SK-N-SH (cell line): ENCODE measurements around the gene LDLRAD1. TPM values are rescaled to one million over a fixed set of nuclear protein-coding genes. Genes with fewer than 3 reads are reported as not detected.

ENCODE experiments used
- CTCF ChIA-PET: fragments of 300-600, 350-600 bp; formaldehyde crosslinking; extraction: SDS; loops from one replicate; lab custom pipeline; 2021; lab: Yijun Ruan, JAX
- POLR2A ChIA-PET: fragments of 350-600 bp; sonication (Branson Sonifier 250); formaldehyde crosslinking; extraction: SDS; loops from one replicate; lab custom pipeline; 2020; ENCODE audit warnings: antibody characterized with exemption, inconsistent platforms; lab: Yijun Ruan, JAX
- DNase-seq: peaks from one replicate; pipeline ENCODE4 v3.0.0; 2012
- H2AFZ ChIP-seq: fragments of 200-600 bp; sonication (generic); 2 replicates; pipeline ENCODE4 v1.8.1; 2016; ENCODE audit warnings: antibody characterized with exemption, mild to moderate bottlenecking, low read depth
- H3F3A ChIP-seq: fragments of 200-600 bp; sonication (generic); replicated peaks from 2 replicates; pipeline ENCODE3; 2016; ENCODE audit warnings: antibody characterized with exemption, mild to moderate bottlenecking; ENCODE audit not compliant: insufficient read depth
- H3K27ac ChIP-seq, 2 experiments: fragments of 200-500 bp in 1 of 2; fragments of 200-600 bp in 1 of 2; sonication (Bioruptor generic) in 1 of 2; sonication (generic), shearing (Covaris generic) in 1 of 2; 2 replicates each; pipeline versions ENCODE4 v1.5.1 to v1.6.1; 2014 to 2016; ENCODE audit warnings: low read depth in 2 of 2, inconsistent platforms in 1 of 2, low read length in 1 of 2, mild to moderate bottlenecking in 1 of 2, mixed read lengths in 1 of 2
- H3K27me3 ChIP-seq: fragments of 200-600 bp; sonication (generic), shearing (Covaris generic); 2 replicates; pipeline ENCODE4 v1.6.1; 2016; ENCODE audit warnings: mixed run types; ENCODE audit not compliant: insufficient read depth
- H3K36me3 ChIP-seq, 2 experiments: fragments of 200-500 bp in 1 of 2; fragments of 200-600 bp in 1 of 2; sonication (Bioruptor generic) in 1 of 2; sonication (generic) in 1 of 2; replicated peaks in 1 of 2; 2 replicates each; pipeline versions ENCODE3 to v1.5.1; 2014 to 2016; ENCODE audit warnings: low read length in 1 of 2, mild to moderate bottlenecking in 1 of 2; ENCODE audit not compliant: insufficient read depth in 2 of 2, control insufficient read depth in 1 of 2
- H3K4me1 ChIP-seq, 2 experiments: fragments of 200-500 bp in 1 of 2; fragments of 200-600 bp in 1 of 2; sonication (Bioruptor generic) in 1 of 2; sonication (generic), shearing (Covaris generic) in 1 of 2; 2 replicates each; pipeline versions ENCODE4 v1.5.1 to v1.6.1; 2014 to 2016; ENCODE audit warnings: low read depth in 1 of 2, low read length in 1 of 2, mixed run types in 1 of 2; ENCODE audit not compliant: insufficient read depth in 2 of 2, control insufficient read depth in 1 of 2
- H3K4me2 ChIP-seq: fragments of 200-600 bp; sonication (generic), shearing (Covaris generic); 2 replicates; pipeline ENCODE4 v1.6.1; 2017; ENCODE audit warnings: mixed run types
- H3K4me3 ChIP-seq, 2 experiments: fragments of 200-500 bp in 1 of 2; fragments of 200-600 bp in 1 of 2; sonication (Bioruptor generic) in 1 of 2; sonication (generic), shearing (Covaris generic) in 1 of 2; 2 replicates each; pipeline versions ENCODE4 v1.5.1 to v1.8.1; 2014 to 2016; ENCODE audit warnings: low read depth in 2 of 2, inconsistent platforms in 1 of 2, low read length in 1 of 2, mild to moderate bottlenecking in 1 of 2, mixed read lengths in 1 of 2, moderate library complexity in 1 of 2
- H3K79me2 ChIP-seq: fragments of 200-600 bp; sonication (generic); 2 replicates; pipeline ENCODE4 v1.8.1; 2017; ENCODE audit warnings: mild to moderate bottlenecking; ENCODE audit not compliant: insufficient read depth
- H3K9ac ChIP-seq: fragments of 200-600 bp; sonication (generic); 2 replicates; pipeline ENCODE4 v1.6.1; 2017; ENCODE audit warnings: mixed run types
- H3K9me2 ChIP-seq: fragments of 200-600 bp; sonication (generic); 2 replicates; pipeline ENCODE4 v1.6.1; 2017; ENCODE audit warnings: mixed run types
- H3K9me3 ChIP-seq: fragments of 200-600 bp; sonication (generic); 2 replicates; pipeline ENCODE4 v1.6.1; 2017; ENCODE audit warnings: mixed run types, mild to moderate bottlenecking, moderate library complexity
- H4K20me1 ChIP-seq: fragments of 200-600 bp; sonication (generic); 2 replicates; pipeline ENCODE4 v1.6.1; 2017; ENCODE audit warnings: mild to moderate bottlenecking, mixed run types; ENCODE audit not compliant: insufficient read depth
- CTCF ChIP-seq: fragments of 200-600 bp; sonication (generic); IDR thresholded peaks from 2 replicates; pipeline ENCODE4 v1.6.1; 2017; ENCODE audit warnings: antibody characterized with exemption, mild to moderate bottlenecking, moderate library complexity
- EP300 ChIP-seq, 2 experiments: IDR thresholded peaks; 2 replicates each; pipeline versions ENCODE4 v1.4.0 to v1.6.1; 2012; ENCODE audit warnings: borderline replicate concordance in 1 of 2, low read depth in 1 of 2, low read length in 1 of 2
- FOSL2 ChIP-seq: IDR thresholded peaks from 2 replicates; pipeline ENCODE4 v1.4.0; 2012; ENCODE audit warnings: low read depth, mild to moderate bottlenecking, moderate library complexity, borderline replicate concordance
- IRF3 ChIP-seq: fragments of 150-350 bp; IDR thresholded peaks from 2 replicates; pipeline ENCODE4 v1.6.1; 2016; ENCODE audit warnings: mild to moderate bottlenecking, low read depth, low read length
- JUND ChIP-seq: IDR thresholded peaks from 2 replicates; pipeline ENCODE4 v1.4.0; 2012
- MEF2A ChIP-seq: IDR thresholded peaks from 2 replicates; pipeline ENCODE4 v1.4.0; 2012; ENCODE audit warnings: low read depth, borderline replicate concordance
- NRF1 ChIP-seq: IDR thresholded peaks from 2 replicates; pipeline ENCODE4 v1.6.1; 2012; ENCODE audit warnings: low read depth, mild to moderate bottlenecking, low read length
- RAD21 ChIP-seq: IDR thresholded peaks from 2 replicates; pipeline ENCODE4 v1.6.1; 2012; ENCODE audit warnings: mild to moderate bottlenecking, low read length
- RCOR1 ChIP-seq: fragments of 150-350 bp; IDR thresholded peaks from 2 replicates; pipeline ENCODE4 v1.6.1; 2017; ENCODE audit warnings: antibody characterized with exemption, low read length
- RXRA ChIP-seq: IDR thresholded peaks from 2 replicates; pipeline ENCODE4 v1.4.0; 2012; ENCODE audit warnings: low read depth, mild to moderate bottlenecking, borderline replicate concordance
- SIN3A ChIP-seq: IDR thresholded peaks from 2 replicates; pipeline ENCODE4 v1.6.1; 2012; ENCODE audit warnings: low read depth, mild to moderate bottlenecking, low read length, moderate library complexity, borderline replicate concordance
- SMC3 ChIP-seq: IDR thresholded peaks from 2 replicates; pipeline ENCODE4 v1.6.1; 2012; ENCODE audit warnings: low read depth, low read length, improper control_type of control experiment
- TAF1 ChIP-seq: IDR thresholded peaks from 2 replicates; pipeline ENCODE4 v1.6.1; 2012; ENCODE audit warnings: low read depth, mild to moderate bottlenecking, low read length, moderate library complexity, borderline replicate concordance
- TCF12 ChIP-seq: IDR thresholded peaks from 2 replicates; pipeline ENCODE4 v1.4.0; 2012
- TEAD4 ChIP-seq: IDR thresholded peaks from 2 replicates; pipeline ENCODE4 v1.4.0; 2012; ENCODE audit warnings: mild to moderate bottlenecking, borderline replicate concordance; ENCODE audit not compliant: insufficient read depth
- USF2 ChIP-seq: fragments of 150-350 bp; IDR thresholded peaks from 2 replicates; pipeline ENCODE4 v1.6.1; 2017; ENCODE audit warnings: antibody characterized with exemption, low read length, low read depth, borderline replicate concordance
- WGBS: methylation state at CpG from one replicate; pipeline ENCODE4 v1.1.6; 2017; ENCODE audit warnings: low lambda C conversion rate; 5-methylcytosine and 5-hydroxymethylcytosine counted together
- polyA plus RNA-seq, 3 experiments: library from polyadenylated mRNA; depleted of rRNA; stranded (reverse); fragments of >200 nt; gene quantifications; 2 replicates each; pipeline ENCODE4 v1.2.3, GENCODE V29; 2012

LDLRAD1 gene
- polyA plus RNA-seq, 1 of the 3 experiments (the other 2 are of a cell fraction) = not detected

DNA sequence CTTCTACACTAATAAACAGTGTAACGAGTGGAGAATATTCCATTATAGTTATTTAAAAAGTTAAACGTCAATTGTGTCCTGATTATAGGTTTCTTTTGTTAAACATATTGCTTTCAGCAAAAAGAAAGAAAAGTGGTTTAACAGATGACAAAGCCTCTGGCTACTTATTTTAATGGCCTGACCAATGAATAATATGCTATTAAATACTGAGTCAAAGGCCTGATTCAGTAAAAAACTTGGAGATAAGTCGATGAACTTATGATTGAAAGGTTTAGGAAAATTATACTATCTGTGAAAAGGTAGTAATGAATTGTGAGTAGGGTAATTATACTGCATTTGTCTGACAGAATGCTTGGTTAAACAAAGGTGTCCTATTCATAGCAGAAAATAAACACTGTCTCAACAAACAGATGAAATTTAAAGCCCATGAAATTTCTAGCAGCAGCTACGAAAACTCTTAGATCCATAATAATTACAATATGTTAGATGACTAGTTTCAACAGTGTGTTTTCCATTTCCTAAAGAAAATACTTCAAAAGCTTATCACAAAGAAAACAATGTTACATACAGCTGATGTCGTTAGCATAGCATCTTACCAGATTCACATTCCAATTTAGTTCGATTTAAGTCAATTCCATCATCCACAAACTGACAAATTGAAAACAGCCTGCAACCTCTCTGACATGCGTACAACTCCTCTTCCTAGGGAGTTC is 28.8 kb upstream of the LDLRAD1 start:
- H3K9me3 ChIP-seq = no peaks in the 10 kb centered on the region
- no peak overlapping the region for H3K9ac ChIP-seq
- no peaks in the 10 kb centered on the region for H3K27me3 ChIP-seq
- ChIA-PET POLR2A (no interaction called here), CTCF (interaction anchor here (1.0 kb wide), 1 partner anchor 98 kb away, joined by 3 read pairs; no protein-coding TSS in a partner anchor)
- peaks cover 14 to 27% of the 10 kb centered on the region in 2 experiments for H3K36me3 ChIP-seq
- peak overlapping the region; percentile 23 to 46 for H3K27ac ChIP-seq
- peaks cover 0 to 13% of the 10 kb centered on the region in 2 experiments; a peak in 3 of 4 replicates for H3K4me1 ChIP-seq
- TF ChIP-seq TCF12 = peak; percentile 34; the same call in 1 of the 2 replicates
- TF ChIP-seq TAF1 = no peak
- H3K9me2 ChIP-seq = no peaks in the 10 kb centered on the region
- peak overlapping the region; percentile 15 for H3K4me2 ChIP-seq
- no peak for DNase-seq
- no peak overlapping the region for H3K4me3 ChIP-seq
- H2AFZ ChIP-seq = no peak overlapping the region
- H3K79me2 ChIP-seq = peaks cover 64% of the 10 kb centered on the region
- H3F3A ChIP-seq = peaks cover 5% of the 10 kb centered on the region
- WGBS = 61% methylated on average over 7 of the region's 7 CpGs
- H4K20me1 ChIP-seq = peaks cover 12% of the 10 kb centered on the region

DNA sequence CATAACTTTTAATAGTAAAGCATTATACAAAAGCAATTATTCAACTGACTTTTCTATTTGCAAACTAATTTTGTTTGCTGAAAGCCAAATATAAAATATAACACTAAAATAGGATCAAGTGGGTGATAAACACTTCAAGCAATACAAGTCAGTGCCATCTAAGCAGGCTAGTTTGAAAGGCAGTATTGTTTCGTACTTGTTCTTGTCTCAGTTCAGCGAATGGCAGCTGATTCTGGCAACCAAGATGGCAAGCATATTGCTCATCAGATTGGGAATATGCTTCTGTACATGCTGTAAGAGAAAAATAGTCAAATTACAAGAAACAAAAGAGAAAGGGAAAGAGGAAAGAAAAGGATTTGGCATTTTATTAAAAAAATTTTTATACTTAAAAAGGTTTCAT is 27.5 kb upstream of the LDLRAD1 start:
- no peaks in the 10 kb centered on the region for H3K9me2 ChIP-seq
- no peaks in the 10 kb centered on the region for H3K9me3 ChIP-seq
- ChIA-PET POLR2A (no interaction called here), CTCF (no interaction called here)
- H3K27me3 ChIP-seq = no peaks in the 10 kb centered on the region
- peaks cover 0 to 13% of the 10 kb centered on the region in 2 experiments; a peak in 3 of 4 replicates for H3K4me1 ChIP-seq
- peaks cover 51% of the 10 kb centered on the region for H3K79me2 ChIP-seq
- no peak overlapping the region for H3K4me3 ChIP-seq
- H3F3A ChIP-seq = peaks cover 13% of the 10 kb centered on the region
- peaks cover 28 to 41% of the 10 kb centered on the region in 2 experiments for H3K36me3 ChIP-seq
- 97% methylated on average over 2 of the region's 2 CpGs for WGBS
- H4K20me1 ChIP-seq = peaks cover 12% of the 10 kb centered on the region
- DNase-seq = no peak
- no peak for TF ChIP-seq SMC3
- no peak for TF ChIP-seq SIN3A
- no peak overlapping the region for H2AFZ ChIP-seq
- H3K27ac ChIP-seq = no peak overlapping the region
- H3K9ac ChIP-seq = no peak overlapping the region
- H3K4me2 ChIP-seq = no peak overlapping the region

GRCh38 chr1:54041806-54042205 is 23.8 kb upstream of the LDLRAD1 start:
- H3K27ac ChIP-seq = no peak overlapping the region
- no peak overlapping the region for H3K4me3 ChIP-seq
- no peaks in the 10 kb centered on the region for H3K9me3 ChIP-seq
- peaks cover 53 to 67% of the 10 kb centered on the region in 2 experiments for H3K36me3 ChIP-seq
- H2AFZ ChIP-seq = no peak overlapping the region
- H3K79me2 ChIP-seq = peaks cover 16% of the 10 kb centered on the region
- peaks cover 7% of the 10 kb centered on the region; the same call in 1 of the 2 replicates for H4K20me1 ChIP-seq
- no peak overlapping the region for H3K9ac ChIP-seq
- H3K4me1 ChIP-seq = peaks cover 0 to 2% of the 10 kb centered on the region in 2 experiments; a peak in 1 of 4 replicates
- DNase-seq = no peak
- ChIA-PET POLR2A (no interaction called here), CTCF (interaction anchor here (0.6 to 1.4 kb wide), 3 partner anchors 59 to 180 kb away, joined by 3 to 4 read pairs (median 3); no protein-coding TSS in a partner anchor)
- H3F3A ChIP-seq = peaks cover 12% of the 10 kb centered on the region
- H3K27me3 ChIP-seq = no peaks in the 10 kb centered on the region
- WGBS = 19% methylated on average over 1 of the region's 1 CpG
- H3K9me2 ChIP-seq = no peaks in the 10 kb centered on the region
- H3K4me2 ChIP-seq = no peak overlapping the region
- TF ChIP-seq USF2 = no peak
- TF ChIP-seq IRF3 = no peak
- TF ChIP-seq NRF1 = no peak
- TF ChIP-seq RXRA = no peak
- no peak for TF ChIP-seq RAD21
- TF ChIP-seq CTCF = no peak
- TF ChIP-seq TEAD4 = no peak
- no peak for TF ChIP-seq MEF2A
- TF ChIP-seq RCOR1 = no peak
- TF ChIP-seq EP300 (IDR thresholded peaks at IDR 0.05; ENCODE audit: borderline replicate concordance in 1 of 2, low read depth in 1 of 2, low read length in 1 of 2) = no peak
- TF ChIP-seq FOSL2 = no peak
- TF ChIP-seq JUND = no peak
- no peak for TF ChIP-seq SIN3A
